ENCODE data around the gene GALNT18.

- TF ChIP-seq, protein P1, sequence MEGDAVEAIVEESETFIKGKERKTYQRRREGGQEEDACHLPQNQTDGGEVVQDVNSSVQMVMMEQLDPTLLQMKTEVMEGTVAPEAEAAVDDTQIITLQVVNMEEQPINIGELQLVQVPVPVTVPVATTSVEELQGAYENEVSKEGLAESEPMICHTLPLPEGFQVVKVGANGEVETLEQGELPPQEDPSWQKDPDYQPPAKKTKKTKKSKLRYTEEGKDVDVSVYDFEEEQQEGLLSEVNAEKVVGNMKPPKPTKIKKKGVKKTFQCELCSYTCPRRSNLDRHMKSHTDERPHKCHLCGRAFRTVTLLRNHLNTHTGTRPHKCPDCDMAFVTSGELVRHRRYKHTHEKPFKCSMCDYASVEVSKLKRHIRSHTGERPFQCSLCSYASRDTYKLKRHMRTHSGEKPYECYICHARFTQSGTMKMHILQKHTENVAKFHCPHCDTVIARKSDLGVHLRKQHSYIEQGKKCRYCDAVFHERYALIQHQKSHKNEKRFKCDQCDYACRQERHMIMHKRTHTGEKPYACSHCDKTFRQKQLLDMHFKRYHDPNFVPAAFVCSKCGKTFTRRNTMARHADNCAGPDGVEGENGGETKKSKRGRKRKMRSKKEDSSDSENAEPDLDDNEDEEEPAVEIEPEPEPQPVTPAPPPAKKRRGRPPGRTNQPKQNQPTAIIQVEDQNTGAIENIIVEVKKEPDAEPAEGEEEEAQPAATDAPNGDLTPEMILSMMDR (IDR thresholded peaks at IDR 0.05; ENCODE audit: insufficient read depth, low read length, poor library complexity, severe bottlenecking): no peak
- no peak for TF ChIP-seq EZH2phosphoT487 (conservative IDR thresholded peaks at IDR 0.05; ENCODE audit: low read length)
These were observed 255.0 kb downstream of the GALNT18 start for GRCh38 chr11:11366793-11367192.

All from SU-DHL-6 (cell line).